ENCODE measurements around the gene CER1. TPM values are rescaled to one million over a fixed set of nuclear protein-coding genes. Genes with fewer than 3 reads are reported as not detected.

Gene CER1
- total RNA-seq, 1 donor from 2014 or later: not detected

DNA sequence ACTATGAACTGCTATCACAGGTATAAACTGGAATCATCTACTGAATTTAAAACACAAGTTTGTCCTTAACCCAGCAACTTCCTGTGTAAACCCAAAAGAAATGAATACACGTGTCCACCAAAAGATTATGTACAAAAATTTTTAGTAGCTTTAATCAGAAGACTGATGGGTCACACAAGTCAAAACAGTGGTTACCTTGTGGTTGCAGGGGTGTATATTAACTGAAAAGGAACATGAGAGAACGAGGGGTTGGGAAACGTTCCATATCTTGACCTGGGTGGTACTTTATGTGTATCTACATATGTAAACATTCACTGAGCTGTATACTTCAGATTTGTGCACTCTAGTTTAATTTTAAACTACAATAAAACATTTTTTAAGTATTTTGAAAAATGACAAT, 47.9 kb downstream of the CER1 start:
- no peak for DNase-seq (ENCODE audit: low spot score)
- intact Hi-C loops (cut with DNase I): no loop called here

GRCh38 chr9:14671377-14671776, 51.2 kb downstream of the CER1 start:
- no peak for DNase-seq (ENCODE audit: low spot score)
- intact Hi-C loops (cut with DNase I): no loop called here

DNA sequence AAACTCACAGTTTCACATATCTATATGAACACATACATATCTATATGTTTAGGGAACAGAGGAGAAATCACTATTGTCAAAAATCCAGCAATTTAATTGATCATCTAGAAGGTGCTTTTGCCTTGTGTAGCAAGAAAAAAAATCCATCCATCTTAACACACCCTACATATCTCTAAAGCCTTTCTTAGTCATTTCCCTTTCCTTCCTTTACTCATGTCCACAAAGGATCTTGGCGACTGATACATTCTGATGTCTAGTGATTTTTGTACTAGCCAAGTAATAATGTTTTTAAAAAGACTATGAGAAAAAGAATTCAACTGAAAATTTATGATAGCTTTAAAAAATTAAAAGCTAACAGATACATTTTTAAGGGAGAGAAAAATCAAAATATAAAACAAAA, 51.8 kb downstream of the CER1 start:
- intact Hi-C loops (cut with DNase I): no loop called here
- no peak for DNase-seq (ENCODE audit: low spot score)

Other genes starting within 250 kb of the CER1 start
- 8.6 TPM for gene ZDHHC21, start 29.3 kb downstream of the CER1 start, total RNA-seq
- 2.4 TPM for gene FREM1, start 187.7 kb upstream of the CER1 start, total RNA-seq

All from cardiac septum (tissue), 1 donor.